ENCODE results near the gene UBAC2.

UBAC2 gene

GRCh38 chr13:99345345-99345744, 144.7 kb downstream of the UBAC2 start:
- FAIRE-seq: no peak
- no peak for DNase-seq (ENCODE audit: insufficient read length, low spot score)
- TF ChIP-seq TAF1 (IDR thresholded peaks at IDR 0.05; ENCODE audit: low read depth, low read length) (no peak), PAX5 (IDR thresholded peaks at IDR 0.05; ENCODE audit: insufficient read depth, low read length, severe bottlenecking) (no peak), POU2F2 (IDR thresholded peaks at IDR 0.05; ENCODE audit: low read depth, low read length) (no peak), POLR2AphosphoS5 (IDR thresholded peaks at IDR 0.05; ENCODE audit: low read depth, low read length) (no peak), SPI1 (IDR thresholded peaks at IDR 0.05; ENCODE audit: low read depth, low read length) (no peak), POLR2A (IDR thresholded peaks at IDR 0.05; ENCODE audit: low read depth, low read length) (no peak)

GRCh38 chr13:99346335-99347042, 145.8 kb downstream of the UBAC2 start:
- TF ChIP-seq POLR2AphosphoS5 (IDR thresholded peaks at IDR 0.05; ENCODE audit: low read depth, low read length) (no peak), POLR2A (IDR thresholded peaks at IDR 0.05; ENCODE audit: low read depth, low read length) (no peak), POU2F2 (IDR thresholded peaks at IDR 0.05; ENCODE audit: low read depth, low read length) (no peak), PAX5 (IDR thresholded peaks at IDR 0.05; ENCODE audit: insufficient read depth, low read length, severe bottlenecking) (no peak), TAF1 (IDR thresholded peaks at IDR 0.05; ENCODE audit: low read depth, low read length) (no peak), SPI1 (IDR thresholded peaks at IDR 0.05; ENCODE audit: low read depth, low read length) (no peak)
- FAIRE-seq (peak; percentile 72), DNase-seq (ENCODE audit: insufficient read length, low spot score) (no peak)

GRCh38 chr13:99347335-99347878, 146.8 kb downstream of the UBAC2 start:
- TF ChIP-seq TAF1 (IDR thresholded peaks at IDR 0.05; ENCODE audit: low read depth, low read length) (no peak), POU2F2 (IDR thresholded peaks at IDR 0.05; ENCODE audit: low read depth, low read length) (no peak), POLR2AphosphoS5 (IDR thresholded peaks at IDR 0.05; ENCODE audit: low read depth, low read length) (no peak), PAX5 (IDR thresholded peaks at IDR 0.05; ENCODE audit: insufficient read depth, low read length, severe bottlenecking) (no peak), SPI1 (IDR thresholded peaks at IDR 0.05; ENCODE audit: low read depth, low read length) (no peak), POLR2A (IDR thresholded peaks at IDR 0.05; ENCODE audit: low read depth, low read length) (no peak)
- no peak for DNase-seq (ENCODE audit: insufficient read length, low spot score)
- FAIRE-seq: no peak

GRCh38 chr13:99347911-99348451, 147.3 kb downstream of the UBAC2 start:
- FAIRE-seq: peak; percentile 91
- TF ChIP-seq TAF1 (IDR thresholded peaks at IDR 0.05; ENCODE audit: low read depth, low read length) (no peak), POU2F2 (IDR thresholded peaks at IDR 0.05; ENCODE audit: low read depth, low read length) (no peak), POLR2A (IDR thresholded peaks at IDR 0.05; ENCODE audit: low read depth, low read length) (no peak), SPI1 (IDR thresholded peaks at IDR 0.05; ENCODE audit: low read depth, low read length) (no peak), PAX5 (IDR thresholded peaks at IDR 0.05; ENCODE audit: insufficient read depth, low read length, severe bottlenecking) (no peak), POLR2AphosphoS5 (IDR thresholded peaks at IDR 0.05; ENCODE audit: low read depth, low read length) (no peak)
- DNase-seq (ENCODE audit: insufficient read length, low spot score): no peak

- FAIRE-seq (no peak), DNase-seq (ENCODE audit: insufficient read length, low spot score) (no peak)
- TF ChIP-seq SPI1 (IDR thresholded peaks at IDR 0.05; ENCODE audit: low read depth, low read length) (no peak), POLR2A (IDR thresholded peaks at IDR 0.05; ENCODE audit: low read depth, low read length) (no peak), TAF1 (IDR thresholded peaks at IDR 0.05; ENCODE audit: low read depth, low read length) (no peak), POLR2AphosphoS5 (IDR thresholded peaks at IDR 0.05; ENCODE audit: low read depth, low read length) (no peak), POU2F2 (IDR thresholded peaks at IDR 0.05; ENCODE audit: low read depth, low read length) (no peak), PAX5 (IDR thresholded peaks at IDR 0.05; ENCODE audit: insufficient read depth, low read length, severe bottlenecking) (no peak)
These were observed 149.5 kb downstream of the UBAC2 start for GRCh38 chr13:99350191-99350590.

GRCh38 chr13:99351772-99352171, 151.1 kb downstream of the UBAC2 start:
- TF ChIP-seq POU2F2 (IDR thresholded peaks at IDR 0.05; ENCODE audit: low read depth, low read length): no peak
- TF ChIP-seq TAF1 (IDR thresholded peaks at IDR 0.05; ENCODE audit: low read depth, low read length): no peak
- TF ChIP-seq PAX5 (IDR thresholded peaks at IDR 0.05; ENCODE audit: insufficient read depth, low read length, severe bottlenecking): no peak
- no peak for TF ChIP-seq POLR2AphosphoS5 (IDR thresholded peaks at IDR 0.05; ENCODE audit: low read depth, low read length)
- no peak for TF ChIP-seq POLR2A (IDR thresholded peaks at IDR 0.05; ENCODE audit: low read depth, low read length)
- no peak for TF ChIP-seq SPI1 (IDR thresholded peaks at IDR 0.05; ENCODE audit: low read depth, low read length)
- FAIRE-seq: no peak
- DNase-seq (ENCODE audit: insufficient read length, low spot score): no peak

- TF ChIP-seq TAF1 (IDR thresholded peaks at IDR 0.05; ENCODE audit: low read depth, low read length) (no peak), POLR2AphosphoS5 (IDR thresholded peaks at IDR 0.05; ENCODE audit: low read depth, low read length) (no peak), SPI1 (IDR thresholded peaks at IDR 0.05; ENCODE audit: low read depth, low read length) (no peak), PAX5 (IDR thresholded peaks at IDR 0.05; ENCODE audit: insufficient read depth, low read length, severe bottlenecking) (no peak), POU2F2 (IDR thresholded peaks at IDR 0.05; ENCODE audit: low read depth, low read length) (no peak), POLR2A (IDR thresholded peaks at IDR 0.05; ENCODE audit: low read depth, low read length) (no peak)
- DNase-seq (ENCODE audit: insufficient read length, low spot score): no peak
- peak; percentile 20 for FAIRE-seq
These were observed 151.9 kb downstream of the UBAC2 start for GRCh38 chr13:99352351-99353245.

GRCh38 chr13:99353246-99353600, 152.6 kb downstream of the UBAC2 start:
- TF ChIP-seq POU2F2 (IDR thresholded peaks at IDR 0.05; ENCODE audit: low read depth, low read length) (no peak), POLR2A (IDR thresholded peaks at IDR 0.05; ENCODE audit: low read depth, low read length) (no peak), TAF1 (IDR thresholded peaks at IDR 0.05; ENCODE audit: low read depth, low read length) (no peak), PAX5 (IDR thresholded peaks at IDR 0.05; ENCODE audit: insufficient read depth, low read length, severe bottlenecking) (no peak), POLR2AphosphoS5 (IDR thresholded peaks at IDR 0.05; ENCODE audit: low read depth, low read length) (no peak), SPI1 (IDR thresholded peaks at IDR 0.05; ENCODE audit: low read depth, low read length) (no peak)
- DNase-seq (ENCODE audit: insufficient read length, low spot score) (no peak), FAIRE-seq (no peak)
